GM19025 (cell line): ENCODE measurements around the gene FHAD1.
"Not testable (repeated sequence)": the region's sequence is repeated elsewhere in the genome, so short reads cannot be mapped to it uniquely, and the experiment has no call there.

Source experiments
- ATAC-seq: cut with Tn5 transposase; IDR thresholded peaks from one replicate; pipeline ENCODE4 v1.9.1; 2021; ENCODE audit warnings: mild to moderate bottlenecking, low read depth, moderate library complexity; ENCODE audit not compliant: unreplicated experiment

FHAD1 gene

DNA sequence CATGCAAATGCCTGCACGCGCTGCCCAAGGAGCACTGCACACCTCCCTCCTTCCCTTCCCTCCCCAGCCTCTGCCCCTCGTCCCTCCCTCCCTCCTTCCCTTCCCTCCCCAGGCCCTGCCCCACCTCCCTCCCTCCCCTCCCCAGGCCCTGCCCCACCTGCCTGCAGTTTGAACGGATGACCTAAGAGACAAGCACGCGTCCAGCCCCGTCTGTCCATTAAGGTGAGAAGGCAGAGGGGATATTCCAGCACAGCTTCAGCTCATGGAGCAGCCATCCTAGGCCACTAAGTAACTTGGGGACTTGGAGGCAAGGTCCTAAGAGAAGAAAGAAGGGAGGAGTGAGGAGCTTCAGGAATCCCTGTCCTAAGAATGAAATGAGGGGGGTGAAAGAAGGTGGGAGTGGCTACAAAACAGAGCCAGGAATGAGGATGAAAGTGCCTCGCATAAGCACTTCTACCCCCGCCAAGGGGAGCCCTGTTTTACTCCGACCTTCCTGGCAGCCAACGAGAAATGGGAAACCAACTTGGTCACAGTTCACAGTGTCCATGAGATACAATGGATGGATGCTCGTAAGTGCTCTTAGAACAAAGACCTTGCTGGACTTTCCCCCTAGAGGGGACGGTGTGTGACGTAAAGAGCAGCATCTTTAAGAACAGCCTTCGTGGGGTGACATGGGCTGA, 141.3 kb downstream of the FHAD1 start:
- ATAC-seq = no peak

DNA sequence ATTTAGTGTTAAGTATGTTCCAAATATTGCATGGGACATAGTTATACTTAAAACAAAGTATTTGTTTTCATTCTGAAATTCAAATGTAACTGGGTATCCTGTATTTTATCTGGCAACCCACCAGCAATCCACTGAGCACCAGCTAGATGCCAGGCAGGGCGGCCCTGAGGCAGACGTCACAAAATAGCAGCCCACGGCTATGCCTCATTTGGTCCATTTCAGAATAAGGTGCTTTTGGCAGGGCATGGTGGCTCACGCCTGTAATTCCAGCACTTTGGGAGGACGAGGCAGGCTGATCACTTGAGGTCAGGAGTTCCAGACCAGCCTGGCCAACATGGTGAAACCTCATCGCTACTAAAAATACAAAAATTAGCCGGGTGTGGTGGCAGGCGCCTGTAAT, 142.8 kb downstream of the FHAD1 start:
- not testable (repeated sequence) for ATAC-seq

DNA sequence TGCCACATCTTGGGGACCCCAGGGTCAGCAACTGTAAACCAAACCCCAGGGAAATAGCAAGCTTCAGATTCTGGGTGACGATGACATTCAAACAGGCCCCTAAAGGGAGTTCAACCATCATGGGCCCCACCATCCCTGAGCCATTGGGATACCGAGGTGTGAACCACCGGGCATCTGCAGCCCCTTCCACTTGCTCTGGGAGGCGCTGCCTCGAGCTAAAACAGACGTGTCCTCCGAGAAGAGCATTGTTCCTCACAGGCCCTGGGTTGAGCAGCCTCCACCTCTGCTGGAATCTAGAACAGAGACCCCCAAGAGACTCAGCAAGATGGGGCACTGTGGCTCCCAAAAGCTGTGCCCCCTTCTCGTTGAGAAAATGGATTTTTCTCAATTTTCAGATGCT, 143.6 kb downstream of the FHAD1 start:
- ATAC-seq = no peak

DNA sequence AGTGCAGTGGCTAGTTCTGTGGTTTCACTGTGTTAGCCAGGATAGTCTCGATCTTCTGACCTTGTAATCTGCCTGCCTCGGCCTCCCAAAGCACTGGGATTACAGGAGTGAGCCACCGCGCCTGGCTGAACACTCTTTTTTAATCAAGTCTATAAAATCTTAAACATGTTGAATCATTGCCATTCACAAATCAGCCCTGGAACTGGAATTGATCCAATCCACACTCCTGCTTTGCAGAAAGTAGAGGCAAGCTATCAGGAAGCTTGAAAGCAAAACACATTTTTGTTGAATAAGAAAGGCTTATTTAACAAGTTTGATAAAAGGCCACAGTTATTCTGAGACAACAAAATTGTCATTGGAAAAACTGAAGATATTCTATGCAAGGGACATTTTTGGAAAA, 144.3 kb downstream of the FHAD1 start:
- no peak for ATAC-seq

DNA sequence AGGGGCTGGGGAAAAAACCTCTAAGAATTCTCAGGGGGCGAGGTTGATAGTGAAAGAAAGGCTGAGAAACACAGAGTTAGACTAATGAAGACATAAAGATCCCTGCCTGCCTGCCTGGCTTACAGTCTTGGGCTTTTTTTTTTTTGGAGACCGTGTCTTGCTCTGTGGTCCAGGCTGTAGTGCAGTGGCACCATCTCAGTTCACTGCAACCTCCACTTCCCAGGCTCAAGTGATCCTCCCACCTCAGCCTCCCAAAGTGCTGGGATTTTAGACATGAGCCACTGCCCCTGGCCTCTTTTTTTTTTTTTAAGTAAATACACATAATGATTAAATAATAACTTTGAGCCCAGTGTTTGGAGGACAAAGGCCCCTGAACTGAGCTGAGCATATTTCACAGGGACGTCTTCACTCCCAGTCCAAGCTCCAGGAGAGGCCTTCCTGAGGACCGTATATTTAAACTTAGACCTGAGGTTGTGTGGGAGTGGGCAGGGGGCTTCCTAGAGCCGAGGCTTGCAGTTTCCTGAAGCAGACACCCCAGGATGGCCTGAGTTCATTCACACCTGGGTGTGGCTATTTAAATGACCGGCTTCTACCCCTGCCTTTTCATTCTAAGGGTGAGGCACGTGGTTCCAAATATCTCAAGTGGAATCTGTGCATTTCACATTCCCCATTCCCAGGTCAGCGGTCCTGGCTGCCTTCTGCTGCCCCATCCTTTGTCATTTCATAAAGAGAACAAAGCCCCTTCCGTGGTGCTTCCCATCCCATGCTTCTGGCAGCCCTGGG, 146.6 kb downstream of the FHAD1 start:
- no peak for ATAC-seq

DNA sequence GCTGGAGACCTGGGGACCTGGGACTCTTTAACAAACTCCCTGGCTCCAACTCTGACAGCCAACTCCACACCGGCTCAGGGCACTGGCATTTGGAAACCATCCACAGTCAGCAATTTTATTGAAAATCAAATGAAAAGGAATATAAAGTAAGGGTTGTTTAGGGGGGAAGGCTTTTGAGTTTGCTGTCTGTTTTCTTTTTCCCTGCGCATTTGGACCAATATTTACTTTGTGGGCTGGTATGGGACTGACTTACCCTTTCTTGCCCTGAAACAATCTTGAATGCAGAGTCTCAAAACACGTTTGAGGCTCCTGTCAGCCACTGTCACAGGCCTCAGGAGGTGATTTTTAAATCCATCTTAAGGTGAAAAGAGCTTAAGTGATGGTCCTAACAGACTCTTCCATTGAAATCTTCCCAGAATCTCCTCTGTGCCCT, 147.3 kb downstream of the FHAD1 start:
- no peak for ATAC-seq

DNA sequence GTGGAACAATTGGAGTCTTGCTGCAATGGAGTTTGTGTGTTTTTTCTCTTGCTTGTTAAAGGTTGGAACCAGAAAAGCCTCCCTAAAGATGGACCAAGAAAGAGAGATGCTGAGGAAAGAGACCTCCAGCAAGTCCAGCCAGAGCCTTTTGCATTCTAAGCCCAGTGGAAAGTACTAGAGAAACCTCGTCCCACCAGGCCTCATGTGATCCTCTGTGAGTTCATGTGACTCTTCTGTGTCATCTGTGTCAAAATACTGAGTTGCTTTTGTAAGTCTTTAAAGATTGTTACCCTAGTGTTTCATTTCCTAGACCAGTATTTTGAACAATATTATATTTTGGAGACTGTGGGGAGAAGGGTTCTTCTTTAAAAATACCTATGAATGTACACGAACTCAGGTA, 150.2 kb downstream of the FHAD1 start:
- no peak for ATAC-seq

DNA sequence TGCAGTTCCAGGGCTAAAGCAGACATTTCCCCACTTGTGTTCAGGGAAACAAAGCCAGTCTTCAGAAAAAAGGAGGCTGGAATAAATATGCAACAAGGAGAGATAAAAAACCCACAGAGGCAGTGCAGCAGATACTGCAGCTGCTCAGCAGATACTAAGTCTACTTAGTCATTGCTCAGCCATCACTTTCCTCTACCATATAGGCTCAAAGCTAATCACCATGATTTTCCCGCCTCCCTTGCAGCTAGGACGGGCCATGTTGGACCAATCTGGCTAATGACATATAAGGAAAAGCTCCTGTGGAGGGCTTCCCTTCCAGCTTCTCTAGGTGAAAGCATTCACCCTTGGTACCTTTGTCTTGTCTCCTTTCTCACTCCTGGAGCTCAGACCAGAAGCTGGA, 152.7 kb downstream of the FHAD1 start:
- ATAC-seq = no peak

DNA sequence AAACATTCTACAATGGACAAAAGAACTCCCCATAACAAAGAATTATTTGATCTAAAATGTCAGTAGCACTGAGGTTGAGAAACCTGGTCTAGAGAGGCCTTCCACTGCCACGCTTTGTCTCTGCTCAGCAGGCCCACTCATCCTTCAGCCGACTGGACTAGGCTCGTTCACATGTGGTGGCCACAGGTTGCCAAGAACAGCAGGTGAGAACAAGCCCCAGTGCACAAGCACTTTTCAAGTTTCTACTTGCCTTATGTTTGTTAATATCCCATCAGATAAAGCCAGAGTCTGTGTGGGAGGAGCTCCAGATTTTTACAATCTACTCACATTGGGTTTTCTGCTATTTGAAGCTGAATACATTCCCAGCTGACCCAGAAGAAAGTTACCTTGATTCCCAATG, 153.6 kb downstream of the FHAD1 start:
- no peak for ATAC-seq

DNA sequence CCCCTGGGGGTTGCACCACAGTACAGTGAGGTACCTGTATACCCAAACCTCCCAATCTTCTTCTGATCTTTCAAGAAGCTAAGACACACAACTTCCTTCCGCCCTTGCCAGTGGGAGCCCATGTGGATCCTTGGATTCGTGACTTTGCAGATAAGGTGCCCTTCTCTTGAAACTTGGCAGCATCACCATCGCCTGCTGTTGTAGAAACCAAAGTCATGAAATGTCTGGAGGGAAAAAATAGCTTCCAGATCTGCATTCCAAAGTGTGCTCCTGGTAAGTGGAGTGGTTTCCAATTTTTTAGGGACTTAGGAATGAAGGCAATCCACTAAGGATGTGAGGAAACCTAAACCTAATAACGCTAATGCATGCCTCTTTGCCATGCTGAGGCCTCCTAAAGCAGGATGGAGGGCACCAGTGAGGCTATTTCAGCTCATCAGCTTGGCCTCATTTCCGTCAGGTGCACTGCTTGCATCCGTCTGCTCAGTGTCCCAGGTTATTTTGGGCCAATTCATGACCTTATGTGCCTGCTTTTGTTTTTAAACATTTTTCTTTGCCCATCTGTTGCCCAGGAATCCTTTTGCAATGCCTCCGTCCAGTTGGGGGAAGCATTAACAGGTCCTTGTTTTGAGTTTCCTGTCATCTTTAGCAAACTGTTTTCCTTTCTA, 154.5 kb downstream of the FHAD1 start:
- no peak for ATAC-seq

DNA sequence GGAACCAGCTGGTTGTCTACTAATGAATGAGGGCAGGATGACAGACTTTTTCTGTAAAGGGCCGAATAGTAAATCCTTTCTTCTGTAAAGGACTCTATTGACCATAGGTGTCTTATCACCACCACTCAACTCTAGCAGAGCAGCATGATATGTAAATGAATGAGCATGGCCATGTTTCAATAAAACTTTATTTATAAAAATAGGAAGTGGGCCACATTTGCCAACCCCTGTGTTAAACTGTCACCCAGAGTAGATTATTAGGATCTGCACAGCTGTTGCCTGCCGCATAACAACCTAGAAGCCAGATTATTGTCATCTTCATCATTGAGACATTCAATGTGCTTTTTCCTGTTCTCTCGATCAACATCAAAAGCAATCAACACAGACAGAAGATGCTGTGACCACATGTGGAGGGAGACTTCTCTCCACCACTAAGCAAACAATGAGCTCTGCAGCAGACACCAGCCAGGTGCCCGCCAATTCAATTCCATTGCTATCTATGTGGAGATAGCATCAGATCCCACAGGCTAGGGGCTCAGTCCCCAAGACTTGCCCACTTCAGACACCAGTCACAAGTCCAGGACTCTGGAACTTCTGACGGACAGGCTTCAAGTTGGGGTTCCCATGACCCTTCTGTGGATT, 155.9 kb downstream of the FHAD1 start:
- no peak for ATAC-seq

DNA sequence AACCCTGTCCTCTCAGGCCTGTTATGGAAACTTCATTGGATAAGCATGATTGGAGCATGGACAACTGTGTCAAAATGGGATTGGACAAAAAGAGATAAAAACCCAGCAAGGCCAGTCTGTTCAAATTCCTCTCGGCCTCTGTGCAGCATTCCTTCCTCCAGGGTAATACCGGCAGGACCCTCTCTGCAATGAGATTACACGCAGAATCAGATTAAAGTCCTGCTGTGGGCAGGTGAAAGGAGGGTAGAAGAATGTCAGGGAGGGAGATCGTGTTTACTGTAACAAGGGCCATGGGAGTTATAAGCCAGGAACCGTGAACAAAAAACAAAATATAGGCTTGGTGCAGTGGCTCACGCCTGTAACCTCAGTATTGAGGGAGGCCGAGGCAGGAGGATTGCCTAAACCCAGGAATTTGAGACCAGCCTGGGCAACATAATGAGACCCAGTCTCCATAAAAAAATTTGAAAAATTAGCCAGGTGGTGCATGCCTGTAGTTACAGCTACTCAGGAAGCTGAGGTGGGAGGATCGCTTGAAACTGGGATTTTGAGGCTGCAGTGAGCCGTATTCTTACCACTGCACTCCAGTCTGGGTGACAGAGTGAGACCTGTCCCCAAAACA, 157.0 kb downstream of the FHAD1 start:
- no peak for ATAC-seq

DNA sequence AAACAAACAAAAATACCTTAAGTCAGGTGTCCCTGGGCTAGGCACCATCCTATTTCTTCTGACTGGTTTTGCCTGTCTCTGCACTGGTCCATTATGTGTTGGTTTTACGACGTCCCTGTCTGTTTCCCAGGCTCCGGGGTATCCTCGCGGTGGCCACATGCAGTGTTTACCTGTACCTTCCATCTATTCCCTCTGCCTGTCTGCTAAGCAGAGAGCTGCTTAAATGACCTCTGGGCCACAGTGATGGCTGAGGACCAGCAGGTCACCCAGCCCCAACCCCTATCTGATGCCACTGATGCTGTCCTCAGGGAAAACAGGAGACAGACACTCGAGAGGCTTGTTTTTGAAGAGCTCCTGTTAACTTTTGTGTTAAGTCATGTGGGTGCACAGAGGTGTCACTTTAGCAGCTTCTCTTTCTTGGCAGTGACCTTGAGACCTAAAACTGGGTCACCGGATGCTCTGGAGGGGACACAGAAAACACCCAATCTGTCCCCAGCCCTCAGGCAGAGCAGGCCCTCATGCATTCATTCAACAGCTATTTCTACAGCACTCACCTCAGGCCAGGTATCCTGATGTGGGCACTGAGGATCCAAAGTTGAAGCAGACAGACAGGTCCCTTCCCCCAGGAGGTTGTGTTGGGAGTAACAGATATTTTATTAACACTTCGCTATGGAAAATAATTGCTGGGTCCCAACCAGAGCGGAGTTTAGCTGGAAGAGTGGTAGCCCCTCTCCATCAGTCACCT, 158.3 kb downstream of the FHAD1 start:
- no peak for ATAC-seq

DNA sequence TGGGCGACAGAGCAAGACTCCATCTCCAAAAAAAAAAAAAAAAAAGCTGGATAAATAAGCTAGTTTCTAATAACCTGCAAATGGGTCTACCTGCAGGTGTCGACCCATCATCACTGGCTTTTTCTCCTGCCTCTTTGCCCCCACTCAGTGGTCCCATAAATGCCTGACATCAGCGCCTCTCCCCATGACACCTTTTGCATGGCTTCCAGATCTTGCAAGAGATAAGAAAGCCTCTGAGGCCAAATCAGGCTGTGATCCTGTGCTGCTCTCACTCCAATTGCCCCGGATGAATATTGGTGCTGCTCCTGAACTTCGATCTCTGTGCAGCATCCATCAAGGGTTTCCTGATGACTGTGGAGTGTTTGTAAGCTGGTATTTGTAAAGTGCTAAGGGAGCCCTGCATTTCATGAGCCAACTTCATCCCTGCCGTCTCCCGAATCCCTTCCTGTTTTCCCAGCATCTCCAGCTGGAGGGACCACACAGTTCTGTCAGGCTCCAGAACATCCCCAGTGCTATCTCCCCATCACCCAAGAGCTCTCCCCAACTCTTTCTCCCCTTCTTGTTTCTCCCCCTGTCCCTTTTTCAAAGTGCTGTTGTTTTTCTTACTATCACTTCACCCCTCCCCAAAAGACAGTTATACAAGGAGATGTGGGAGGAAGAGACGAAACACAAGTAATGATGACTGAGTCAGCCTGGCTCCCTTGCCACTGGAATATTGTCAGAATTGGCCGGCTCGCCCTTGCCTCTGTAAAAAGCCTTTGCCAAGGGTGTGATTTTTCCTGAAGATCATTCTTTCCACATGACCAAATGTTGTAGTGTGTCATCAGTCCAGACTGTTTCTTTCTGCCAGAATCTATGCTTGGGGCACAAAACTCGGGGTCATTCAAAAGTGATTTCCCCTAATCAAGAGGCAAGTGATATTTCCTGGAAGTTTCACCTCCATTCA, 159.9 kb downstream of the FHAD1 start:
- no peak for ATAC-seq

DNA sequence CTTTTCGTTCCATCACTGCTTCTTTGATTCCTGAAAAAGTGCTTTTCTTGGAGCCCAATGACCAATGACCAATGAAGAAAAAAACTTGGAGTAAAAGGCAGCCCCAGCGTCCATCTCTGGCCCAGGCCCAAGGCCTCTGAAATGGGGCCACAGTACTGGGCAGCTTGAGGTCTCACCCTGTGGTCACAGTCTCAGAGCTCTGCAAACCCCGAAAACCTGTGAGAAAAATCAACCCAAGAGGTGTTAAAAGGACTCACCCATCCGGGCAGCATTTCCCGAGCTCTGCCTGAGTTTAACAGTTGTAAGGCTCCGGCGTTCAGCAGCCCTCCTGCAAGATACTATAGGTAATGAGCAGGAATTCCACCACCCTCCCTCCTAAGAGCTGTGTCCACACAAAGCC, 160.6 kb downstream of the FHAD1 start:
- no peak for ATAC-seq

DNA sequence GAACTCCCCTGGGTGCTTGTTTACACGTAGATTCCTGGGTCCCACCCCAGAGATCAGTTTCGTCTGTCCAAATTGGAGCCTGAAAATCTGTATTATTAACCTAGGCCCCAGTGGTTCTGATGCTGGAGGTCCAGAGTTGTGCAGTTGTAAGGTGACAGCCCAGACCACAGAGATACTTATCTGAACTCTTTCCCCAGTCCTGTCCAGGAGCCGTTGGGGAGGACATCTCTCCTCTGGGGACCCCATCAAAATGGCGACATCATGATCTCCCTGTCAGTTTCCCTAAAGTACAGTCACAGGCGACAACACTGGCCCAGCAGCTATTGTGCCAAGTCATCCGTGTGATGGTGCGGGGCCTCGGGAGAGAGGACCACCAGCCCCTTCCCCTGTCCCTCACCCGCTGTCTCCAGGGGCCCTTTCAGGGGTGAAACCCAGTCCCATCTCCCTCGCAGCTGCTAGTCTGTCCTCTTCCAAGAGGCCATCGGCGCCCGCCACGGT, 161.9 kb downstream of the FHAD1 start:
- no peak for ATAC-seq

DNA sequence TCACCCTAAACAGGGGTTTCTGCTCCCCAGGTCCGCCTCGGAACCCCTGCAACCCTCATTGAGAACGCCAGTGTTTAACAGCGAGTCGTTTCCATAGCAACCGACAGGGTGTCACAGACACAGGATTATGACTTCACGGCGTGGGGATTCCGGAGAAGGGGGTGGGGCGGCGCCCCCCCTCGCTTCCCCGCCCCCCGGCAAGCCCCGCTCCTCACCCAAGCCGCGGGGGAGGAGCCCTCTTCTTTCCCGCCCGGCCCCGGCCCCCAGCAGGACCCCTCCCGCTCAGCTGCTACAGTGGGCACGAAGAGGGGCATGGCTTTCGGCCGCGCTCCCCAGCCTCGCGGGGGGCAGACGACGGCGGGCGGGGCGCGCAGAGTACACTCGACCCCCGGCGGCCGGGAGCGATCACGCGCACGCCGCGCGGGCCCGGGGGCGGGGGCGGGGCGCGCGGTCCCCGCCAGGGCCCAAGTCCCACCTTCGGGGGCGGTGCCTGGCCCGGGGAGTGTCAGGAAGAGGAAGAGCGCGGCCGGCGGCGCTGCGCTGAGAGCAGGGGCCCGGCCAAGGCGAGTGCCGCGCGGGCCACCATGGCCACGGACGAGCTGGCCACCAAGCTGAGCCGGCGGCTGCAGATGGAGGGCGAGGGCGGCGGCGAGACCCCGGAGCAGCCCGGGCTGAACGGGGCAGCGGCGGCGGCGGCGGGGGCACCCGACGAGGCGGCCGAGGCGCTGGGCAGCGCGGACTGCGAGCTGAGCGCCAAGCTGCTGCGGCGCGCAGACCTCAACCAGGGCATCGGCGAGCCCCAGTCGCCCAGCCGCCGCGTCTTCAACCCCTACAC, 162.6 kb downstream of the FHAD1 start, which contains the start of gene EFHD2:
TSS of gene EFHD2 (plus strand) at position 501 of the 835 bp plus-strand sequence. CDS start at position 585, 84 bp downstream.
- peak; percentile 73 for ATAC-seq
